ENCODE data around the gene TBC1D5.

TBC1D5 gene

GRCh38 chr3:17182166-17182565 lies 560.3 kb downstream of the TBC1D5 start:
- Histone ChIP-seq H3K9me3 (ENCODE audit: low read depth, low read length) (no peaks in the 10 kb centered on the region), H3K27ac (no peak overlapping the region), H3K9ac (ENCODE audit: insufficient read length) (no peak overlapping the region), H3K4me3 (no peak overlapping the region), H3K36me3 (ENCODE audit: insufficient read depth, low read length) (no peaks in the 10 kb centered on the region)
- DNase-seq (ENCODE audit: low read depth, low spot score), result no peak
- no peak for TF ChIP-seq POLR2AphosphoS5 (IDR thresholded peaks at IDR 0.05; ENCODE audit: borderline replicate concordance, low read depth, low read length)
- TF ChIP-seq EZH2 (IDR thresholded peaks at IDR 0.05), result no peak
- TF ChIP-seq FOXP2 (optimal IDR thresholded peaks at IDR 0.05; ENCODE audit: control extremely low read depth, extremely low read length, insufficient read depth), result no peak

- no peak for DNase-seq (ENCODE audit: low read depth, low spot score)
- Histone ChIP-seq H3K4me3 (no peak overlapping the region), H3K27ac (no peak overlapping the region), H3K9me3 (ENCODE audit: low read depth, low read length) (no peaks in the 10 kb centered on the region), H3K36me3 (ENCODE audit: insufficient read depth, low read length) (no peaks in the 10 kb centered on the region), H3K9ac (ENCODE audit: insufficient read length) (no peak overlapping the region)
- no peak for TF ChIP-seq EZH2 (IDR thresholded peaks at IDR 0.05)
- no peak for TF ChIP-seq FOXP2 (optimal IDR thresholded peaks at IDR 0.05; ENCODE audit: control extremely low read depth, extremely low read length, insufficient read depth)
- no peak for TF ChIP-seq POLR2AphosphoS5 (IDR thresholded peaks at IDR 0.05; ENCODE audit: borderline replicate concordance, low read depth, low read length)
Measured at GRCh38 chr3:17181413-17181907, 561.0 kb downstream of the TBC1D5 start.

- H3K4me3 ChIP-seq, result no peak overlapping the region
- H3K9me3 ChIP-seq (ENCODE audit: low read depth, low read length), result no peaks in the 10 kb centered on the region
- no peak overlapping the region for H3K9ac ChIP-seq (ENCODE audit: insufficient read length)
- no peak for DNase-seq (ENCODE audit: low read depth, low spot score)
- no peaks in the 10 kb centered on the region for H3K36me3 ChIP-seq (ENCODE audit: insufficient read depth, low read length)
- H3K27ac ChIP-seq, result no peak overlapping the region
- no peak for TF ChIP-seq POLR2AphosphoS5 (IDR thresholded peaks at IDR 0.05; ENCODE audit: borderline replicate concordance, low read depth, low read length)
- no peak for TF ChIP-seq FOXP2 (optimal IDR thresholded peaks at IDR 0.05; ENCODE audit: control extremely low read depth, extremely low read length, insufficient read depth)
- no peak for TF ChIP-seq EZH2 (IDR thresholded peaks at IDR 0.05)
Measured at GRCh38 chr3:17179381-17180205, 562.8 kb downstream of the TBC1D5 start.

- no peak overlapping the region for H3K4me3 ChIP-seq
Measured at GRCh38 chr3:17176757-17177156, 565.7 kb downstream of the TBC1D5 start.

GRCh38 chr3:17175187-17175807 lies 567.1 kb downstream of the TBC1D5 start:
- no peak overlapping the region for H3K4me3 ChIP-seq
- H3K27ac ChIP-seq, result no peak overlapping the region
- no peak overlapping the region for H3K9ac ChIP-seq (ENCODE audit: insufficient read length)
- no peaks in the 10 kb centered on the region for H3K9me3 ChIP-seq (ENCODE audit: low read depth, low read length)
- DNase-seq (ENCODE audit: low read depth, low spot score), result no peak
- H3K36me3 ChIP-seq (ENCODE audit: insufficient read depth, low read length), result no peaks in the 10 kb centered on the region
- TF ChIP-seq POLR2AphosphoS5 (IDR thresholded peaks at IDR 0.05; ENCODE audit: borderline replicate concordance, low read depth, low read length) (no peak), EZH2 (IDR thresholded peaks at IDR 0.05) (no peak), FOXP2 (optimal IDR thresholded peaks at IDR 0.05; ENCODE audit: control extremely low read depth, extremely low read length, insufficient read depth) (no peak)

More at GRCh38 chr3:17176757-17177156, 565.7 kb downstream of the TBC1D5 start:
- no peaks in the 10 kb centered on the region for H3K36me3 ChIP-seq (ENCODE audit: insufficient read depth, low read length)
- H3K9ac ChIP-seq (ENCODE audit: insufficient read length), result no peak overlapping the region
- no peak overlapping the region for H3K27ac ChIP-seq
- no peaks in the 10 kb centered on the region for H3K9me3 ChIP-seq (ENCODE audit: low read depth, low read length)
- TF ChIP-seq FOXP2 (optimal IDR thresholded peaks at IDR 0.05; ENCODE audit: control extremely low read depth, extremely low read length, insufficient read depth) (no peak), POLR2AphosphoS5 (IDR thresholded peaks at IDR 0.05; ENCODE audit: borderline replicate concordance, low read depth, low read length) (no peak), EZH2 (IDR thresholded peaks at IDR 0.05) (no peak)
- DNase-seq (ENCODE audit: low read depth, low spot score), result no peak

- TF ChIP-seq POLR2AphosphoS5 (IDR thresholded peaks at IDR 0.05; ENCODE audit: borderline replicate concordance, low read depth, low read length), result no peak
- TF ChIP-seq EZH2 (IDR thresholded peaks at IDR 0.05), result no peak
- TF ChIP-seq FOXP2 (optimal IDR thresholded peaks at IDR 0.05; ENCODE audit: control extremely low read depth, extremely low read length, insufficient read depth), result no peak
- Histone ChIP-seq H3K36me3 (ENCODE audit: insufficient read depth, low read length) (peaks cover 4% of the 10 kb centered on the region; the same call in 1 of the 2 replicates), H3K4me3 (no peak overlapping the region), H3K27ac (no peak overlapping the region), H3K9ac (ENCODE audit: insufficient read length) (no peak overlapping the region), H3K9me3 (ENCODE audit: low read depth, low read length) (no peaks in the 10 kb centered on the region)
- no peak for DNase-seq (ENCODE audit: low read depth, low spot score)
Measured at GRCh38 chr3:17166369-17166768, 576.1 kb downstream of the TBC1D5 start.

GRCh38 chr3:17162116-17162515 lies 580.3 kb downstream of the TBC1D5 start:
- H3K9me3 ChIP-seq (ENCODE audit: low read depth, low read length), result no peaks in the 10 kb centered on the region
- TF ChIP-seq EZH2 (IDR thresholded peaks at IDR 0.05) (no peak), FOXP2 (optimal IDR thresholded peaks at IDR 0.05; ENCODE audit: control extremely low read depth, extremely low read length, insufficient read depth) (no peak), POLR2AphosphoS5 (IDR thresholded peaks at IDR 0.05; ENCODE audit: borderline replicate concordance, low read depth, low read length) (no peak)

GRCh38 chr3:17160597-17160996 lies 581.8 kb downstream of the TBC1D5 start:
- TF ChIP-seq EZH2 (IDR thresholded peaks at IDR 0.05) (no peak), POLR2AphosphoS5 (IDR thresholded peaks at IDR 0.05; ENCODE audit: borderline replicate concordance, low read depth, low read length) (no peak), FOXP2 (optimal IDR thresholded peaks at IDR 0.05; ENCODE audit: control extremely low read depth, extremely low read length, insufficient read depth) (no peak)
- no peak overlapping the region for H3K27ac ChIP-seq

More at GRCh38 chr3:17162116-17162515, 580.3 kb downstream of the TBC1D5 start:
- Histone ChIP-seq H3K27ac (no peak overlapping the region), H3K4me3 (no peak overlapping the region), H3K36me3 (ENCODE audit: insufficient read depth, low read length) (peaks cover 4% of the 10 kb centered on the region; the same call in 1 of the 2 replicates), H3K9ac (ENCODE audit: insufficient read length) (no peak overlapping the region)
- no peak for DNase-seq (ENCODE audit: low read depth, low spot score)

More at GRCh38 chr3:17160597-17160996, 581.8 kb downstream of the TBC1D5 start:
- Histone ChIP-seq H3K36me3 (ENCODE audit: insufficient read depth, low read length) (no peaks in the 10 kb centered on the region), H3K9ac (ENCODE audit: insufficient read length) (no peak overlapping the region), H3K4me3 (no peak overlapping the region), H3K9me3 (ENCODE audit: low read depth, low read length) (no peaks in the 10 kb centered on the region)
- DNase-seq (ENCODE audit: low read depth, low spot score), result no peak
